Endodermal cell (in vitro differentiated cells): ENCODE measurements around the gene MAPK8. TPM values are rescaled to one million over a fixed set of nuclear protein-coding genes. Genes with fewer than 3 reads are reported as not detected.
"Not testable (repeated sequence)": the region's sequence is repeated elsewhere in the genome, so short reads cannot be mapped to it uniquely, and the experiment has no call there.

ENCODE experiments used
- DNase-seq: peaks from one replicate; pipeline ENCODE4 v3.0.0-alpha.2; 2017
- H3K27ac ChIP-seq: 2 replicates; pipeline ENCODE4 v1.5.1; 2013; ENCODE audit warnings: mild to moderate bottlenecking, low read depth, low read length, moderate library complexity
- H3K27me3 ChIP-seq: 2 replicates; pipeline ENCODE4 v1.6.1; 2013; ENCODE audit warnings: mild to moderate bottlenecking, low read length, moderate library complexity; ENCODE audit not compliant: insufficient read depth, control insufficient read depth, poor library complexity, severe bottlenecking
- H3K36me3 ChIP-seq: 2 replicates; pipeline ENCODE4 v1.7.0; 2013; ENCODE audit warnings: mild to moderate bottlenecking, low read length, moderate library complexity; ENCODE audit not compliant: control insufficient read depth, insufficient read depth
- H3K4me1 ChIP-seq: one replicate; pipeline ENCODE4 v1.7.0; 2013; ENCODE audit warnings: low read length; ENCODE audit not compliant: control insufficient read depth, insufficient read depth
- H3K4me3 ChIP-seq: 2 replicates; pipeline ENCODE4 v1.5.1; 2013; ENCODE audit warnings: mild to moderate bottlenecking, low read length, moderate library complexity
- H3K9ac ChIP-seq: 2 replicates; pipeline ENCODE4 v1.6.1; 2013; ENCODE audit warnings: mild to moderate bottlenecking, low read length, moderate library complexity; ENCODE audit not compliant: poor library complexity, severe bottlenecking; ENCODE audit errors: extremely low read depth
- H3K9me3 ChIP-seq: 2 replicates; pipeline ENCODE4 v1.6.1; 2013; ENCODE audit warnings: mild to moderate bottlenecking, low read length, moderate library complexity; ENCODE audit not compliant: control insufficient read depth
- H3K27ac Mint-ChIP-seq: 2 replicates; pipeline ENCODE4 v1.8.0; 2020; ENCODE audit warnings: mixed read lengths
- H3K27me3 Mint-ChIP-seq: 2 replicates; pipeline ENCODE4 v1.8.0; 2021; ENCODE audit warnings: mild to moderate bottlenecking, mixed read lengths; ENCODE audit not compliant: insufficient read depth
- H3K36me3 Mint-ChIP-seq: 2 replicates; pipeline ENCODE4 v1.8.0; 2020; ENCODE audit warnings: low read depth, mixed read lengths
- H3K4me1 Mint-ChIP-seq: 2 replicates; pipeline ENCODE4 v1.8.0; 2020; ENCODE audit warnings: mixed read lengths
- H3K4me3 Mint-ChIP-seq: 2 replicates; pipeline ENCODE4 v1.8.0; 2020; ENCODE audit warnings: mild to moderate bottlenecking, moderate library complexity, mixed read lengths
- H3K9me3 Mint-ChIP-seq: 2 replicates; pipeline ENCODE4 v1.8.0; 2020; ENCODE audit warnings: mild to moderate bottlenecking, mixed read lengths
- WGBS, 2 experiments: methylation state at CpG; one replicate each; pipeline versions ENCODE4 v1.1.5 to v1.1.7; 2013; ENCODE audit warnings: missing lambda C conversion rate in 2 of 2, mixed read lengths in 1 of 2; ENCODE audit not compliant: insufficient coverage in 1 of 2, insufficient read length in 1 of 2; 5-methylcytosine and 5-hydroxymethylcytosine counted together
- total RNA-seq, 2 donors: library from RNA; stranded (reverse); fragmentation: NEBNext Ultra II Directional in 1 of 2; extraction: Animal tissue kit (Norgen Biotek cat#: 25700) in 1 of 2; gene quantifications; 2 replicates in 1 of 2; 3 replicates in 1 of 2; pipeline ENCODE4 v1.2.1, GENCODE V29; 2021
- TF ChIP-seq, protein P1 (sequence below): fragments of 200-600 bp; sonication (generic); conservative IDR thresholded peaks from 2 replicates; pipeline ENCODE4 v1.5.0; 2021; ENCODE audit warnings: antibody characterized with exemption, mild to moderate bottlenecking

The MAPK8 gene
- total RNA-seq, 2 donors from 2014 or later = 84.2 to 146 TPM

DNA sequence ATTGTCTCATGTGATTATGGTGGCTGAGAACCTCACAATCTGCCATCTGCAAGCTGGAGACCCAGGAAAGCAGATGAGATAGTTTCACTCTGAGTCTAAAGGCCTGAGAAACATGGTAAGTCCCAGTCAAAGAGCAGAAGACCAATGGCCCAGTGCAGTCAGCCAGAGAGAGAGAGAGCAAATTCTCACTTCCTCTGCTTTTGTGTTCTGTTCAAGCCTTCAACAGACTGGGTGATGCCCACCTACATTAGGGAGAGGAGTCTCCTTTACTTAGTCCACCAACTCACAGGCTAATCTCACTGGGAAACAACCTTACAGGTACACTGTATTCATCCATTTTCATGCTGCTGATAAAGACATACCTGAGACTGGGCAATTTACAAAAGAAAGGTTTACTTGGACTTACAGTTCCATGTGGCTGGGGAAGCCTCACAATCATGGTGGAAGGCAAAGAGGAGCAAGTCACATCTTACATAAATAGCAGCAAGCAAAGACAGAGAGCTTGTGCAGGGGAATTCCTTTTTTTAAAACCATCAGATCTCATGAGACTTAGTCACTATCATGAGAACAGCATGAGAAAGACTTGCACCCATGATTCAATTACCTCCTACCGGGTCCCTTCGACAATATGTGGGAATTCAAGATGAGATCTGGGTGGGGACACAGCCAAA, 27.3 kb upstream of the MAPK8 start:
- WGBS, 2 experiments = 97% methylated on average over 2 of the region's 2 CpGs; no CpG with 5 or more reads in 1 of the 2 experiments
- Histone ChIP-seq H3K9ac (no peak overlapping the region), H3K27ac (no peak overlapping the region), H3K4me3 (no peak overlapping the region), H3K9me3 (peaks cover 17% of the 10 kb centered on the region), H3K36me3 (no peaks in the 10 kb centered on the region), H3K4me1 (peaks cover 7% of the 10 kb centered on the region), H3K27me3 (no peaks in the 10 kb centered on the region)
- Mint-ChIP-seq H3K27me3 (peaks cover 14% of the 10 kb centered on the region), H3K4me3 (no peak overlapping the region), H3K27ac (no peak overlapping the region), H3K9me3 (peaks cover 24% of the 10 kb centered on the region), H3K4me1 (peaks cover 9% of the 10 kb centered on the region), H3K36me3 (no peaks in the 10 kb centered on the region)
- no peak for DNase-seq
- TF ChIP-seq, protein P1, sequence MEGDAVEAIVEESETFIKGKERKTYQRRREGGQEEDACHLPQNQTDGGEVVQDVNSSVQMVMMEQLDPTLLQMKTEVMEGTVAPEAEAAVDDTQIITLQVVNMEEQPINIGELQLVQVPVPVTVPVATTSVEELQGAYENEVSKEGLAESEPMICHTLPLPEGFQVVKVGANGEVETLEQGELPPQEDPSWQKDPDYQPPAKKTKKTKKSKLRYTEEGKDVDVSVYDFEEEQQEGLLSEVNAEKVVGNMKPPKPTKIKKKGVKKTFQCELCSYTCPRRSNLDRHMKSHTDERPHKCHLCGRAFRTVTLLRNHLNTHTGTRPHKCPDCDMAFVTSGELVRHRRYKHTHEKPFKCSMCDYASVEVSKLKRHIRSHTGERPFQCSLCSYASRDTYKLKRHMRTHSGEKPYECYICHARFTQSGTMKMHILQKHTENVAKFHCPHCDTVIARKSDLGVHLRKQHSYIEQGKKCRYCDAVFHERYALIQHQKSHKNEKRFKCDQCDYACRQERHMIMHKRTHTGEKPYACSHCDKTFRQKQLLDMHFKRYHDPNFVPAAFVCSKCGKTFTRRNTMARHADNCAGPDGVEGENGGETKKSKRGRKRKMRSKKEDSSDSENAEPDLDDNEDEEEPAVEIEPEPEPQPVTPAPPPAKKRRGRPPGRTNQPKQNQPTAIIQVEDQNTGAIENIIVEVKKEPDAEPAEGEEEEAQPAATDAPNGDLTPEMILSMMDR = no peak

GRCh38 chr10:48281697-48282096, 24.8 kb upstream of the MAPK8 start:
- WGBS, 2 experiments = 82 to 86% methylated on average over 2 to 4 of the region's 4 CpGs
- Mint-ChIP-seq H3K27me3 (peaks cover 18% of the 10 kb centered on the region), H3K9me3 (peaks cover 31% of the 10 kb centered on the region), H3K4me1 (peaks cover 16% of the 10 kb centered on the region)
- not testable (repeated sequence) for H3K4me3 ChIP-seq, H3K4me1 ChIP-seq, H3K9ac ChIP-seq, H3K27me3 ChIP-seq, H3K27ac ChIP-seq, H3K36me3 ChIP-seq, H3K27ac Mint-ChIP-seq, DNase-seq, H3K36me3 Mint-ChIP-seq, H3K4me3 Mint-ChIP-seq
- peaks cover 18% of the 10 kb centered on the region for H3K9me3 ChIP-seq

GRCh38 chr10:48282829-48283228, 23.6 kb upstream of the MAPK8 start:
- Mint-ChIP-seq H3K27ac (no peak overlapping the region), H3K4me1 (peaks cover 16% of the 10 kb centered on the region), H3K36me3 (no peaks in the 10 kb centered on the region), H3K27me3 (peaks cover 22% of the 10 kb centered on the region), H3K9me3 (peaks cover 29% of the 10 kb centered on the region), H3K4me3 (no peak overlapping the region)
- H3K9ac ChIP-seq = no peak overlapping the region
- TF ChIP-seq, protein P1 = no peak
- H3K27me3 ChIP-seq = no peaks in the 10 kb centered on the region
- no peak overlapping the region for H3K4me3 ChIP-seq
- H3K4me1 ChIP-seq = no peaks in the 10 kb centered on the region
- DNase-seq = no peak
- H3K27ac ChIP-seq = no peak overlapping the region
- no peaks in the 10 kb centered on the region for H3K36me3 ChIP-seq
- H3K9me3 ChIP-seq = peaks cover 18% of the 10 kb centered on the region
